ENCODE data around the gene C17orf58.
"Not testable (repeated sequence)": the region's sequence is repeated elsewhere in the genome, so short reads cannot be mapped to it uniquely, and the experiment has no call there.

Gene C17orf58

DNA sequence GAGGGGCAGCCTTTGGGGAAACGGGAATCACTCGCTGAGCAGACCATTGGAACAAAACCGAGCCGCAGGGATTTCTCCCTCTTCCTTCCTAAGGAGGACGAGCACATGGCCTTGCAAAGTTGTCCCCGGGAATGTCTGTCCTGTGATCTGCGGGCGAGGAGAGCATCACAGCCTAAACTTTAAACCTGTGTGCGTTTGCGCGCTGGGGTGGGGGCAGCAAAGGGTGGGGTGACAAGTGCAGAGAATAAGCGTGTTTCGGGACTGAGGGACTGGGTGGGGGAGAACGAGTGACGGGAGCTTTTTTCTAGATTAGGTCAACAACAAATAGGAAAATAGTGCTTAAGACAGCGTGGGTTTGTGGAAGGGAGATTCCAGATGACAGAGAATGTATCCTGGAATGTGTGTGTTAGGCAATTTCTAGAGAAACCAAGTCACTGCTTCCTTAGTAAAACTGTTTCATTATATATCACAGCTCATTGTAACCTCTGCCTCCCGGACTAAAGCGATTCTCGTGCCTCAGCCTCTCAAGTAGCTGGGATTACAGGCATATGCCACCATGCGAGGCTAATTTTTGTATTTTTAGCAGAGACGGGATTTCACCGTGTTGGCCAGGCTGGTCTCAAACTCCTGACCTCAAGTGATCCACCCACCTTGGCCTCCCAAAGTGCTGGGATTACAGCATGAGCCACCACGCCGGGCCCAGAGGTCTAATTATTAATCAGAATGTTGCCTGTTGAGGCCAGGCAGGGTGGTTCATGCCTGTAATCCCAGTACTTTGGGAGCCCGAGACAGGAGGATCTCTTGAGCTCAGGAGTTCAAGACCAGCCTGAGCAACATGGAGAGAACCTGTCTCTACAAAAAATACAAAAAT lies at the start of gene C17orf58:
TSS of gene C17orf58 (minus strand) at position 169 of the 871 bp plus-strand sequence. CDS start 271 bp downstream, outside the sequence.
- Histone ChIP-seq H3K4me1 (ENCODE audit: insufficient read depth, low read length) (peaks cover 13% of the 10 kb centered on the region), H3K4me3 (ENCODE audit: low read length) (peak within 1 kb of the TSS; percentile 62), H2AFZ (ENCODE audit: low read depth, low read length) (peak within 1 kb of the TSS; percentile 83)
- not testable (repeated sequence) for H3K36me3 ChIP-seq (ENCODE audit: insufficient read depth, low read length); H3K27me3 ChIP-seq (ENCODE audit: insufficient read depth, low read length); H3K9me3 ChIP-seq (ENCODE audit: low read length)

DNA sequence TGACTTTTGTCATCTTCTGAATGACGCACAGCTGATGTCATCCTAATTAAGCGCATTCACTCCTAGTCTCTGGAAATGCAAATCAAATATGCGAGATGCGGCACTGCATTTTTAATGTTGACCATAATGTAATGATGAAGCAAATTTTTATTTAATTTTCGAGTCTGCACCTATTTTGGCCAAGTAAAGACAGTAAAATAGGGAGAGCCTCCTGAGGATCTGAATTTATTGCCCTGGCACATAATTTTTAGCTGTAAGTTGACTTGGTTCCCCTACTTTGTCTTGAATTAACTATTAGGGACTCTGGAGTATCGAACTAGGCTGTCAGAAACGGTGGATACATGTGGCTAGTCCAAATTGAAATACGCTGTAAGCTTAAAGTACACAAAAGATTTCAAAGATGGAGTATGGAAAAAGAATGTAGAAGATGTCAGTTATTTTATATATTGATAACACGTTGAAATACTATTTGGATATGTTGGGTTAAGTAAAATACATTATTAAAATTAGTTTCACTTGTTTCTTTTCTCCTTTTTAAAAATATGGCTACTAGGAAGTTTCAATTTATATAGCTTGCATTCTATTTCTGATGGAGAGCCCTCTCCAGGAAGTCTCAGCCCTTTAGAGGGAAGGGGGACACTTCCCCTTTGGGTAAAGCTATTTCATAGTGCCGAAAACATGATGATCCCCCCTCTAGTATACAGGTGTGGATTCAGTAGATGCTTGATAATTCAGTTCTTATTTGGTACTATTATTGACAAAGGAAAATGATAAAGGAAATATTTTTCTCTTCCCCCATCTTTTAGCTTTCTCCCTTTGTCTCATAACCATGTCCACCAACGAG lies 40.3 kb upstream of the C17orf58 start:
- H2AFZ ChIP-seq (ENCODE audit: low read depth, low read length): peak overlapping the region; percentile 60
- peaks cover 30% of the 10 kb centered on the region for H3K4me1 ChIP-seq (ENCODE audit: insufficient read depth, low read length)
- peaks cover 44% of the 10 kb centered on the region for H3K36me3 ChIP-seq (ENCODE audit: insufficient read depth, low read length)
- peak overlapping the region; percentile 90 for H3K4me3 ChIP-seq (ENCODE audit: low read length)
- no peaks in the 10 kb centered on the region for H3K9me3 ChIP-seq (ENCODE audit: low read length)
- no peaks in the 10 kb centered on the region for H3K27me3 ChIP-seq (ENCODE audit: insufficient read depth, low read length)

DNA sequence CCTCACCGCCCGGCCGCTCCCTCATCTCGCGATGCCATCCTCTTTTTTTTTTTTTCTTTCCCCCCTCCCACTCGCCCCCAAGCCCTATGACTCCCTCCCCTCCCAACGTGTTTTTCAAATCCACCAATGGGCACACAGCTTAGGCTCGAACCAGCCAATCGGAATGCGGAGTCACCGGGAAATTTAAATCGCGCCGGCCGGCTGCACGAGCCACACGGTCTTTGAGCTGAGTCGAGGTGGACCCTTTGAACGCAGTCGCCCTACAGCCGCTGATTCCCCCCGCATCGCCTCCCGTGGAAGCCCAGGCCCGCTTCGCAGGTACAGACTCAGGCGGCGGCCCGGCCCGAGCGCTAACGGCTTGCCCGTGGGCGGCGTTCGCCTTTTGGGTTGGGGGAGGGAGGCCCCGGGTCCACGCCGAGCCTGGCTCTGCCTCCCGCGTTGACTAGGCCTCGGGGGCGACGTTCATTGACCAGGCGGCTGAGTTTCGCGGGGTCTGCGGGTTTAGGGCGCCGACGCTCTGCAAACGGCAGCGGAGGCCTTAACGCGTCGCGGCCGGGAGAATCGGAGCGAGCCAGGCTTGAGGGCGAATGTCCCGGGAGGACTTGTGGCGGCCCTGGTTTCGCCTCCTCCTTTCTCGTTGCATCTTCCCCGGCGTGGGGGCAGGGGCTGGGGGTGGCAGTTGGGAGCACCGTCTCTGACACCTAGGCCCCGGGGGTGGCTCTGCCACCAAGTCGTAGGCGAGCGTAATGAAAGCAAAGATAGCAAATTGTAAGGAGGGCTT lies 39.4 kb upstream of the C17orf58 start, which contains the start of gene KPNA2:
TSS of gene KPNA2 (plus strand) at position 213 of the 781 bp plus-strand sequence. CDS start 1,398 bp downstream, outside the sequence.
- no peaks in the 10 kb centered on the region for H3K9me3 ChIP-seq (ENCODE audit: low read length)
- peaks cover 30% of the 10 kb centered on the region for H3K4me1 ChIP-seq (ENCODE audit: insufficient read depth, low read length)
- H3K4me3 ChIP-seq (ENCODE audit: low read length): peak within 1 kb of the TSS; percentile 90
- no peaks in the 10 kb centered on the region for H3K27me3 ChIP-seq (ENCODE audit: insufficient read depth, low read length)
- H2AFZ ChIP-seq (ENCODE audit: low read depth, low read length): peak within 1 kb of the TSS; percentile 60
- peaks cover 36% of the 10 kb centered on the region for H3K36me3 ChIP-seq (ENCODE audit: insufficient read depth, low read length)

DNA sequence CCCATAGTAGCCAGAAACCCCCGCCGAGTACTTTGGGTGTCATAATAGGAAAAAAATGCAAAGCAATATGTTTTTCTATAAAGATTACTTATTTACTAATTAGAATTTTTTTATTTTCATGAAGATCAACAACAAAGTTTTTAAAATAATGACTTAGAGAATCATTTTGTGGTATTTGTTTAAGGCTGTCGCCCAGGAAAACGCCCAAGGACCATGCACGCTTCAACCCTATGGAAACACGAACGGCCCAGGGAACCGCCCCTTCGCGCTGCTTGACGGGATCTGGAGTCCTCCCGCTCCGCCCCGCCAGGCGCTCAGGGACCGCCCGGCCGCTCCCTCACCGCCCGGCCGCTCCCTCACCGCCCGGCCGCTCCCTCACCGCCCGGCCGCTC lies 38.9 kb upstream of the C17orf58 start:
- Histone ChIP-seq H3K36me3 (ENCODE audit: insufficient read depth, low read length) (peaks cover 30% of the 10 kb centered on the region), H3K4me3 (ENCODE audit: low read length) (peak overlapping the region; percentile 41), H2AFZ (ENCODE audit: low read depth, low read length) (peak overlapping the region; percentile 47), H3K27me3 (ENCODE audit: insufficient read depth, low read length) (no peaks in the 10 kb centered on the region), H3K4me1 (ENCODE audit: insufficient read depth, low read length) (peaks cover 30% of the 10 kb centered on the region), H3K9me3 (ENCODE audit: low read length) (no peaks in the 10 kb centered on the region)

GRCh38 chr17:68034452-68034776 lies 38.1 kb upstream of the C17orf58 start:
- H3K4me1 ChIP-seq (ENCODE audit: insufficient read depth, low read length): peaks cover 30% of the 10 kb centered on the region
- H3K9me3 ChIP-seq (ENCODE audit: low read length): no peaks in the 10 kb centered on the region
- H3K36me3 ChIP-seq (ENCODE audit: insufficient read depth, low read length): peaks cover 26% of the 10 kb centered on the region
- peak overlapping the region; percentile 41 for H3K4me3 ChIP-seq (ENCODE audit: low read length)
- no peaks in the 10 kb centered on the region for H3K27me3 ChIP-seq (ENCODE audit: insufficient read depth, low read length)
- H2AFZ ChIP-seq (ENCODE audit: low read depth, low read length): peak overlapping the region; percentile 47

DNA sequence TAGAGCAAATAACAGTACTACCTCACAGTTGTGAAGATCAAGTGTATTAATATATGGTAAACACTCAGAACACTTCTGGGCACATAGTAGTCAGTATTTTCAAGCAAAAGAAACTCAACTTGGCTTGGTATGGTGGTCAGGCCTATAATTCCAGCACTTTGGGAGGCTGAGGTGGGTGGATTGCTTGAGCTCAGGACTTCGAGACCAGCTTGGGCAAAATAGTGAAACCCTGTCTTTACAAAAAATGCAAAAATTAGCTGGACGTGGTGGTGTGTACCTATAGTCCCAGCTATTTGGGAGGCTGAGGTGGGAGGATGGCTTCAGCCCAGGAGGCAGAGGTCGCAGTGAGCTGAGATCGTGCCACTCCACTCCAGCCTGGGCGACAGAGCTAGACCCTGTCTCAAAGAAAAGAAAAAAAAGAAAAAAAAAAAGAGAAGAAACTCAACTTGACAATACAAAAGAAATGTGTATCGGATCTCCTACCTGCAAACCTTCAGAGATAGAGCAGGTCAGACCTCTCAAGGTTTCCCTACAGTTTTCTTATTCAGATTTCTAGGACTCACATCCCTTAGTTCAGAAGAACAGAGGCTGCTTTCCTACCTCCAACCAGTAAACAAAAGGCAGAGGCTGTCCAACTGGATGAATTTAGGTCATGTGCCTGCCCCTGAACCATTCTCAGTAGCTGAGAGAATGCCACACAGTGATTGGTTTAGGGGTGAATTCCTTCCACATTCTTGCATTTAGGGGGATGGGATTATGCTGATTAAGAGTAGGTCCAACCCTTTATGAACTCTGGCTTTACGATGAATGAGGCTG lies 37.6 kb upstream of the C17orf58 start:
- no peaks in the 10 kb centered on the region for H3K27me3 ChIP-seq (ENCODE audit: insufficient read depth, low read length)
- peak overlapping the region; percentile 47 for H2AFZ ChIP-seq (ENCODE audit: low read depth, low read length)
- H3K9me3 ChIP-seq (ENCODE audit: low read length): no peaks in the 10 kb centered on the region
- H3K4me3 ChIP-seq (ENCODE audit: low read length): peak overlapping the region; percentile 41
- peaks cover 30% of the 10 kb centered on the region for H3K4me1 ChIP-seq (ENCODE audit: insufficient read depth, low read length)
- peaks cover 22% of the 10 kb centered on the region for H3K36me3 ChIP-seq (ENCODE audit: insufficient read depth, low read length)

DNA sequence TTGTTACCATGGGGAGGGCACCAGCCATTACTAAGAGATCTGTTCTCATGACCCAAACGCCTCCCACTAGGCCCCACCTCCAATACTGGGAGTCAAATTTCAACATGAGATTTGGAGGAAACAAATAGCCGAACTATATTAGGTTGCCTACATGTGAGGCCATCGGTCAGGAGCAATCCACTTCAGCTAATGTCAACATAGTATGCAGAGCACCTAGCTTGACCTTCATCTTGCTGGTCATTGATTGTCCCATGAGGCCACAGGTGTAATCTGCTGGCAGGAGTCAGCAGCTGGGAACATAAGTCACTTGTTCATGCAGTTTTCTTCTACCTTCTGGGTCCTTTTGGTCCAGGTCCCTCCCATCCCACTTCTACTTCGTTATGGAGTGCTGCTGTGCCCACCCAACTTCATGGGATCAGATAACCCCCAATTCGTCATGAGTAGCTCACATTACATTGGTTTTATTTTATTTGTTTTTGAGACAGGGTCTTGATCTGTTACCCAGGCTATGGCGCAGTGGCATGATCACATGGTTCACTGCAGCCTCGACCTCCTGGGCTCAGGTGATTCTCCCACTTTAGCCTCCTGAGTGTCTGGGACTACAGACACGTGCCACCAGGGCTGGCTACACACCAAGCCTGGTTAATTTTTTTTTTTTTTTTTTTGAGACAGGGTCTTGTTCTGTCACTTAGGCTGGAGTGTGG lies 33.4 kb upstream of the C17orf58 start:
- H3K4me1 ChIP-seq (ENCODE audit: insufficient read depth, low read length): peaks cover 9% of the 10 kb centered on the region
- H3K36me3 ChIP-seq (ENCODE audit: insufficient read depth, low read length): no peaks in the 10 kb centered on the region
- no peak overlapping the region for H3K4me3 ChIP-seq (ENCODE audit: low read length)
- H2AFZ ChIP-seq (ENCODE audit: low read depth, low read length): no peak overlapping the region
- no peaks in the 10 kb centered on the region for H3K9me3 ChIP-seq (ENCODE audit: low read length)
- no peaks in the 10 kb centered on the region for H3K27me3 ChIP-seq (ENCODE audit: insufficient read depth, low read length)

DNA sequence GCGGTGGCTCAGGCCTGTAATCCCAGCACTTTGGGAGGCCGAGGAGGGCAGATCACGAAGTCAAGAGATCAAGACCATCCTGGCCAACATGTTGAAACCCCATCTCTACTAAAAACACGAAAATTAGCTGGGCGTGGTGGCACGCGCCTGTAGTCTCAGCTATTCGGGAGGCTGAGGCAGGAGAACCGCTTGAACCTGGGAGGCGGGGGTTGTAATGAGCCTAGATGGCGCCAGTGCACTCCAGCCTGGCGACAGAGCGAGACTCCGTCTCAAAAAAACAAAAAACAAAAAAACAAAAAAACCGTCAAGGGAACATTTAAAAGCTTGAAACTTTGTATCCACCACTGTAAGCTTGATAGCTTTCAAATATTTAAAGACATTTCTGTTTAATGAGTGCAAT lies 26.3 kb upstream of the C17orf58 start:
- H3K4me1 ChIP-seq (ENCODE audit: insufficient read depth, low read length); H3K36me3 ChIP-seq (ENCODE audit: insufficient read depth, low read length); H3K27me3 ChIP-seq (ENCODE audit: insufficient read depth, low read length); H3K4me3 ChIP-seq (ENCODE audit: low read length); H3K9me3 ChIP-seq (ENCODE audit: low read length); H2AFZ ChIP-seq (ENCODE audit: low read depth, low read length): not testable (repeated sequence)

- Histone ChIP-seq H3K9me3 (ENCODE audit: low read length) (no peaks in the 10 kb centered on the region), H3K36me3 (ENCODE audit: insufficient read depth, low read length) (no peaks in the 10 kb centered on the region), H2AFZ (ENCODE audit: low read depth, low read length) (no peak overlapping the region), H3K4me3 (ENCODE audit: low read length) (no peak overlapping the region), H3K27me3 (ENCODE audit: insufficient read depth, low read length) (no peaks in the 10 kb centered on the region), H3K4me1 (ENCODE audit: insufficient read depth, low read length) (peaks cover 4% of the 10 kb centered on the region)
Measured at GRCh38 chr17:68021963-68022362, 25.7 kb upstream of the C17orf58 start.

GRCh38 chr17:68020791-68021190 lies 24.5 kb upstream of the C17orf58 start:
- H3K4me3 ChIP-seq (ENCODE audit: low read length): peak overlapping the region; percentile 74

GRCh38 chr17:68020409-68020756 lies 24.1 kb upstream of the C17orf58 start:
- H3K9me3 ChIP-seq (ENCODE audit: low read length): no peaks in the 10 kb centered on the region
- peak overlapping the region; percentile 90 for H2AFZ ChIP-seq (ENCODE audit: low read depth, low read length)
- peak overlapping the region; percentile 74 for H3K4me3 ChIP-seq (ENCODE audit: low read length)
- no peaks in the 10 kb centered on the region for H3K27me3 ChIP-seq (ENCODE audit: insufficient read depth, low read length)
- peaks cover 4% of the 10 kb centered on the region for H3K4me1 ChIP-seq (ENCODE audit: insufficient read depth, low read length)
- no peaks in the 10 kb centered on the region for H3K36me3 ChIP-seq (ENCODE audit: insufficient read depth, low read length)

More at GRCh38 chr17:68020791-68021190, 24.5 kb upstream of the C17orf58 start:
- H3K4me1 ChIP-seq (ENCODE audit: insufficient read depth, low read length); H3K27me3 ChIP-seq (ENCODE audit: insufficient read depth, low read length); H3K36me3 ChIP-seq (ENCODE audit: insufficient read depth, low read length); H3K9me3 ChIP-seq (ENCODE audit: low read length): not testable (repeated sequence)
- H2AFZ ChIP-seq (ENCODE audit: low read depth, low read length): peak overlapping the region; percentile 90

Measured in neuron (in vitro differentiated cells).